Calu3 (cell line): Measurements from ENCODE around the gene APBB1IP. TPM values are rescaled to one million over a fixed set of nuclear protein-coding genes. Genes with fewer than 3 reads are reported as not detected.
"Not testable (repeated sequence)": the region's sequence is repeated elsewhere in the genome, so short reads cannot be mapped to it uniquely, and the experiment has no call there.

Experiments used
- BruUV-seq: library from RNA; stranded (reverse); fragments of 400-500 nt; replicated peaks from 2 replicates; lab custom pipeline; 2021; lab: Mats Ljungman, UMichigan
- CTCF ChIA-PET: fragments of 300-600 bp; sonication (Branson Sonifier 250); formaldehyde crosslinking; loops from one replicate; lab custom pipeline; 2022; ENCODE audit warnings: antibody characterized with exemption; lab: Charles Lee
- DNase-seq: peaks from one replicate; pipeline ENCODE4 v3.0.0; 2022
- H3K27ac Mint-ChIP-seq: one replicate; pipeline ENCODE4 v1.8.0; 2022; ENCODE audit warnings: mixed read lengths; ENCODE audit not compliant: unreplicated experiment
- H3K27me3 Mint-ChIP-seq: one replicate; pipeline ENCODE4 v1.8.0; 2022; ENCODE audit warnings: mixed read lengths; ENCODE audit not compliant: unreplicated experiment
- H3K36me3 Mint-ChIP-seq: one replicate; pipeline ENCODE4 v1.8.0; 2022; ENCODE audit warnings: mild to moderate bottlenecking, moderate library complexity, mixed read lengths; ENCODE audit not compliant: insufficient read depth, unreplicated experiment
- H3K4me1 Mint-ChIP-seq: one replicate; pipeline ENCODE4 v1.8.0; 2022; ENCODE audit warnings: mild to moderate bottlenecking, low read depth, mixed read lengths; ENCODE audit not compliant: unreplicated experiment
- H3K4me3 Mint-ChIP-seq: one replicate; pipeline ENCODE4 v1.8.0; 2022; ENCODE audit warnings: mild to moderate bottlenecking, low read depth, moderate library complexity, mixed read lengths; ENCODE audit not compliant: unreplicated experiment
- H3K9me3 Mint-ChIP-seq: one replicate; pipeline ENCODE4 v1.8.0; 2022; ENCODE audit warnings: low read depth, mixed read lengths; ENCODE audit not compliant: unreplicated experiment
- intact Hi-C: fragments of 100-400 bp; cut with micrococcal nuclease; formaldehyde crosslinking; loops from one replicate; pipeline ENCODE4 v1.10.0; 2022; ENCODE audit not compliant: unreplicated experiment
- total RNA-seq: library from RNA; stranded (reverse); gene quantifications from 2 replicates; pipeline ENCODE4 v1.2.3, GENCODE V29; 2022
- TF ChIP-seq, protein P1 (sequence below): fragments of 200-600 bp; IDR thresholded peaks from one replicate; pipeline ENCODE4 v1.8.0; 2022; ENCODE audit warnings: antibody characterized with exemption; ENCODE audit not compliant: unreplicated experiment

The APBB1IP gene
- total RNA-seq, 1 experiment from 2014 or later, result 1.5 TPM

DNA sequence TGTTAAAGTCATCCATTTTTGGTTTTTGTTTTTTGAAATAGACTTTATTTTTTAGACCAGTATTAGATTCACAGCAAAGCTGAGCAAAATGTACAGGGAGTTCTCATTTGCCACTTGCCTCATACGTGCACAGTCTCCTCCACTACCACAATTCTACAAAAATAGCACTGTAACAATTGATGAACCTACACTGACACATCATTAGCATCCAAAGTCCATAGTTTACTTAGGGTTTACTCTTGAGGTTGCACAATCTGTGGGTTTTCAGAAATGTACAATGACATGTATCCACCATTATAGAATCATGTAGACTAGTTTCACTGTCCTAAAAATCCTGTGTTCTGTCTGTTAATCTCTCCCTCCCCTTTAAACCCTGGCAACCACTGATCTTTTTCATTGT lies 133.5 kb downstream of the APBB1IP start:
- H3K36me3 Mint-ChIP-seq, result no peaks in the 10 kb centered on the region
- no TSS peak for BruUV-seq
- TF ChIP-seq, protein P1, sequence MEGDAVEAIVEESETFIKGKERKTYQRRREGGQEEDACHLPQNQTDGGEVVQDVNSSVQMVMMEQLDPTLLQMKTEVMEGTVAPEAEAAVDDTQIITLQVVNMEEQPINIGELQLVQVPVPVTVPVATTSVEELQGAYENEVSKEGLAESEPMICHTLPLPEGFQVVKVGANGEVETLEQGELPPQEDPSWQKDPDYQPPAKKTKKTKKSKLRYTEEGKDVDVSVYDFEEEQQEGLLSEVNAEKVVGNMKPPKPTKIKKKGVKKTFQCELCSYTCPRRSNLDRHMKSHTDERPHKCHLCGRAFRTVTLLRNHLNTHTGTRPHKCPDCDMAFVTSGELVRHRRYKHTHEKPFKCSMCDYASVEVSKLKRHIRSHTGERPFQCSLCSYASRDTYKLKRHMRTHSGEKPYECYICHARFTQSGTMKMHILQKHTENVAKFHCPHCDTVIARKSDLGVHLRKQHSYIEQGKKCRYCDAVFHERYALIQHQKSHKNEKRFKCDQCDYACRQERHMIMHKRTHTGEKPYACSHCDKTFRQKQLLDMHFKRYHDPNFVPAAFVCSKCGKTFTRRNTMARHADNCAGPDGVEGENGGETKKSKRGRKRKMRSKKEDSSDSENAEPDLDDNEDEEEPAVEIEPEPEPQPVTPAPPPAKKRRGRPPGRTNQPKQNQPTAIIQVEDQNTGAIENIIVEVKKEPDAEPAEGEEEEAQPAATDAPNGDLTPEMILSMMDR, result no peak
- H3K27me3 Mint-ChIP-seq, result no peaks in the 10 kb centered on the region
- CTCF ChIA-PET, result no interaction called here
- no peak overlapping the region for H3K4me3 Mint-ChIP-seq
- no peaks in the 10 kb centered on the region for H3K4me1 Mint-ChIP-seq
- intact Hi-C loops, result no loop called here
- H3K27ac Mint-ChIP-seq, result no peak overlapping the region
- peaks cover 3% of the 10 kb centered on the region for H3K9me3 Mint-ChIP-seq
- no peak for DNase-seq

GRCh38 chr10:26573674-26574073 lies 135.5 kb downstream of the APBB1IP start:
- Mint-ChIP-seq H3K4me3 (no peak overlapping the region), H3K36me3 (no peaks in the 10 kb centered on the region), H3K9me3 (peaks cover 3% of the 10 kb centered on the region), H3K4me1 (no peaks in the 10 kb centered on the region), H3K27ac (no peak overlapping the region), H3K27me3 (no peaks in the 10 kb centered on the region)
- no TSS peak for BruUV-seq
- DNase-seq, result no peak
- TF ChIP-seq, protein P1, result peak; percentile 23
- intact Hi-C loops, result no loop called here
- CTCF ChIA-PET, result no interaction called here

- H3K27ac Mint-ChIP-seq, result no peak overlapping the region
- H3K4me3 Mint-ChIP-seq, result no peak overlapping the region
- TF ChIP-seq, protein P1, result no peak
- DNase-seq, result no peak
- no peaks in the 10 kb centered on the region for H3K4me1 Mint-ChIP-seq
- H3K27me3 Mint-ChIP-seq, result no peaks in the 10 kb centered on the region
- BruUV-seq, result no TSS peak
- CTCF ChIA-PET, result no interaction called here
- intact Hi-C loops, result no loop called here
- H3K36me3 Mint-ChIP-seq, result no peaks in the 10 kb centered on the region
- peaks cover 3% of the 10 kb centered on the region for H3K9me3 Mint-ChIP-seq
Observed at GRCh38 chr10:26574783-26575182, 136.6 kb downstream of the APBB1IP start.

GRCh38 chr10:26578371-26578770 lies 140.2 kb downstream of the APBB1IP start:
- H3K4me3 Mint-ChIP-seq, H3K36me3 Mint-ChIP-seq, DNase-seq, H3K4me1 Mint-ChIP-seq, intact Hi-C loops, H3K9me3 Mint-ChIP-seq, CTCF ChIA-PET, BruUV-seq, H3K27ac Mint-ChIP-seq, H3K27me3 Mint-ChIP-seq: not testable (repeated sequence)

GRCh38 chr10:26579256-26580063 lies 141.3 kb downstream of the APBB1IP start:
- H3K27me3 Mint-ChIP-seq, result peaks cover 8% of the 10 kb centered on the region
- H3K36me3 Mint-ChIP-seq, result no peaks in the 10 kb centered on the region
- intact Hi-C loops, result no loop called here
- no TSS peak for BruUV-seq
- H3K4me1 Mint-ChIP-seq, result no peaks in the 10 kb centered on the region
- no peak overlapping the region for H3K27ac Mint-ChIP-seq
- DNase-seq, result no peak
- CTCF ChIA-PET, result interaction anchor here (0.6 kb wide), 1 partner anchor 254 kb away, joined by 6 read pairs; no protein-coding TSS in a partner anchor
- TF ChIP-seq, protein P1, result no peak
- peaks cover 3% of the 10 kb centered on the region for H3K9me3 Mint-ChIP-seq
- no peak overlapping the region for H3K4me3 Mint-ChIP-seq
